Globus pallidus (tissue), 1 donor: ENCODE results near the gene BBS9.

Experiments used
- DNase-seq: peaks from one replicate; pipeline ENCODE4 v3.0.0-alpha.2; 2015; ENCODE audit warnings: low spot score

Gene BBS9

GRCh38 chr7:33610918-33611317 is 481.6 kb downstream of the BBS9 start:
- DNase-seq: no peak

GRCh38 chr7:33612442-33612841 is 483.1 kb downstream of the BBS9 start:
- DNase-seq: no peak

GRCh38 chr7:33614357-33615117 is 485.2 kb downstream of the BBS9 start:
- no peak for DNase-seq

- DNase-seq: no peak
These were observed 487.4 kb downstream of the BBS9 start for GRCh38 chr7:33616752-33617151.

- DNase-seq: no peak
These were observed 489.9 kb downstream of the BBS9 start for GRCh38 chr7:33619264-33619663.

- DNase-seq: no peak
These were observed 493.9 kb downstream of the BBS9 start for GRCh38 chr7:33623267-33623666.

- DNase-seq: no peak
These were observed 494.9 kb downstream of the BBS9 start for GRCh38 chr7:33624215-33624614.

GRCh38 chr7:33626869-33627268 is 497.5 kb downstream of the BBS9 start:
- DNase-seq: no peak

- DNase-seq: no peak
These were observed 498.4 kb downstream of the BBS9 start for GRCh38 chr7:33627741-33628140.

- no peak for DNase-seq
These were observed 499.5 kb downstream of the BBS9 start for GRCh38 chr7:33628894-33629293.

- DNase-seq: no peak
These were observed 501.0 kb downstream of the BBS9 start for GRCh38 chr7:33630359-33630758.

- no peak for DNase-seq
These were observed 503.0 kb downstream of the BBS9 start for GRCh38 chr7:33632322-33632721.

- no peak for DNase-seq
These were observed 503.6 kb downstream of the BBS9 start for GRCh38 chr7:33632840-33633525.

GRCh38 chr7:33634606-33635005 is 505.2 kb downstream of the BBS9 start:
- DNase-seq: no peak

GRCh38 chr7:33636359-33636758 is 507.0 kb downstream of the BBS9 start:
- no peak for DNase-seq

GRCh38 chr7:33639552-33640197 is 510.3 kb downstream of the BBS9 start:
- no peak for DNase-seq

GRCh38 chr7:33640741-33641140 is 511.4 kb downstream of the BBS9 start:
- DNase-seq: no peak

GRCh38 chr7:33642312-33642711 is 512.9 kb downstream of the BBS9 start:
- DNase-seq: no peak

- DNase-seq: no peak
These were observed 514.2 kb downstream of the BBS9 start for GRCh38 chr7:33643530-33643929.

- no peak for DNase-seq
These were observed 515.1 kb downstream of the BBS9 start for GRCh38 chr7:33644489-33644888.

- DNase-seq: no peak
These were observed 515.7 kb downstream of the BBS9 start for GRCh38 chr7:33645104-33645503.

GRCh38 chr7:33646166-33646565 is 516.8 kb downstream of the BBS9 start:
- no peak for DNase-seq

GRCh38 chr7:33646891-33647391 is 517.6 kb downstream of the BBS9 start:
- no peak for DNase-seq
